Fibroblast of villous mesenchyme (primary cell): ENCODE data around the gene CACNA1C. TPM values are rescaled to one million over a fixed set of nuclear protein-coding genes. Genes with fewer than 3 reads are reported as not detected.

Experiments
- DNase-seq: peaks from one replicate; pipeline ENCODE4 v3.0.0-alpha.2; 2010; ENCODE audit warnings: low read depth
- H3K4me3 ChIP-seq: 2 replicates; pipeline ENCODE4 v1.5.1; 2011; ENCODE audit warnings: low read depth, mild to moderate bottlenecking, low read length
- total RNA-seq: library from RNA; depleted of rRNA; stranded (reverse); fragments of >200 nt; gene quantifications from 2 replicates; pipeline ENCODE4 v1.2.3, GENCODE V29; 2012
- TF ChIP-seq, protein P1 (sequence below): IDR thresholded peaks from 2 replicates; pipeline ENCODE4 v1.5.1; 2012; ENCODE audit warnings: low read depth, mild to moderate bottlenecking, low read length; ENCODE audit not compliant: insufficient read depth

CACNA1C gene
- total RNA-seq, 1 donor, result 11.7 TPM

- TF ChIP-seq, protein P1, sequence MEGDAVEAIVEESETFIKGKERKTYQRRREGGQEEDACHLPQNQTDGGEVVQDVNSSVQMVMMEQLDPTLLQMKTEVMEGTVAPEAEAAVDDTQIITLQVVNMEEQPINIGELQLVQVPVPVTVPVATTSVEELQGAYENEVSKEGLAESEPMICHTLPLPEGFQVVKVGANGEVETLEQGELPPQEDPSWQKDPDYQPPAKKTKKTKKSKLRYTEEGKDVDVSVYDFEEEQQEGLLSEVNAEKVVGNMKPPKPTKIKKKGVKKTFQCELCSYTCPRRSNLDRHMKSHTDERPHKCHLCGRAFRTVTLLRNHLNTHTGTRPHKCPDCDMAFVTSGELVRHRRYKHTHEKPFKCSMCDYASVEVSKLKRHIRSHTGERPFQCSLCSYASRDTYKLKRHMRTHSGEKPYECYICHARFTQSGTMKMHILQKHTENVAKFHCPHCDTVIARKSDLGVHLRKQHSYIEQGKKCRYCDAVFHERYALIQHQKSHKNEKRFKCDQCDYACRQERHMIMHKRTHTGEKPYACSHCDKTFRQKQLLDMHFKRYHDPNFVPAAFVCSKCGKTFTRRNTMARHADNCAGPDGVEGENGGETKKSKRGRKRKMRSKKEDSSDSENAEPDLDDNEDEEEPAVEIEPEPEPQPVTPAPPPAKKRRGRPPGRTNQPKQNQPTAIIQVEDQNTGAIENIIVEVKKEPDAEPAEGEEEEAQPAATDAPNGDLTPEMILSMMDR, result no peak
- DNase-seq, result no peak
- H3K4me3 ChIP-seq, result no peak overlapping the region
Observed at GRCh38 chr12:2165927-2166326, 113.1 kb downstream of the CACNA1C start.

GRCh38 chr12:2166696-2167095 is 113.9 kb downstream of the CACNA1C start:
- no peak overlapping the region for H3K4me3 ChIP-seq
- no peak for DNase-seq
- TF ChIP-seq, protein P1, result no peak

DNA sequence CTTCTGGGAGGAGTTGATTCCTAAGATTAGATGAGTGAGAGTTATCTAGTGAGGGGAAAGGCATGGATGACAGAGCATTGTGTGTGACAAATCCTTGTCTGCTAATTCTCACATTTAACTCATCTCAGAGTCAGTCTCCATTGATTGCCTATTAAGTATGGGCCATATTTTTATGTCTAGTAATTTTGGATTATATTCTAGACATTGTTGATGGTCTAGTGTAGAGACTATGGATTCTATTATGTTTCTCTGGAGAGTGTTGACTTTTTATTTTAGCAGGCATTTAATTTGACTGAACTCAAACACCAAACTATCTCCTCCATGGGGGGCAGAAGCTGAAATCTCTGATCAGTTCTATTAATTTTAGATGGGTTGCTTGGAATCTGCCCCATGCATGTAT is 114.4 kb downstream of the CACNA1C start:
- DNase-seq, result no peak
- no peak overlapping the region for H3K4me3 ChIP-seq
- TF ChIP-seq, protein P1, result no peak

GRCh38 chr12:2168808-2169207 is 116.0 kb downstream of the CACNA1C start:
- no peak for DNase-seq
- TF ChIP-seq, protein P1, result no peak
- H3K4me3 ChIP-seq, result no peak overlapping the region

GRCh38 chr12:2169489-2169888 is 116.7 kb downstream of the CACNA1C start:
- DNase-seq, result no peak
- TF ChIP-seq, protein P1, result no peak
- no peak overlapping the region for H3K4me3 ChIP-seq

DNA sequence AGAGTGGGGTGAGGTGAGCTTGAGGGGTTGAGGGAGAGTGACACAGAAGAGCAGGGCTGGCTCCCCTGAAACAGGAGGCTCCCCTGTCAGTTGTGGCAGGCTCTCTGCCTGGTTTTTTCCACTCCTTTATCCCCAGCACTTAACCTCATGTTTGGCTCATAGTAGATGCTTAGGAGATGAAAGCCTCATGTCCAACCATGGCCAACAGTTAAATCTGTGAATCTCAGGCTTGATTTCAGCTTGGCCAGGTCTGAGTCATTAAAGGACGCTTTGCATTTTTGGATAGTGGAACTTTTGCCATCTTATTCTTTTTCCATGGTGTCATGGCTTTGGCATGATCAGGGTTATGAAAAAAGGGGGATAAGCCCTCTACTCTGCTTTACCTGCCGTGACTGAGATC is 117.2 kb downstream of the CACNA1C start:
- no peak for DNase-seq
- TF ChIP-seq, protein P1, result no peak
- no peak overlapping the region for H3K4me3 ChIP-seq

GRCh38 chr12:2170376-2170775 is 117.6 kb downstream of the CACNA1C start:
- TF ChIP-seq, protein P1, result no peak
- no peak overlapping the region for H3K4me3 ChIP-seq
- DNase-seq, result peak; percentile 49
